Renal cortical epithelial cell (primary cell): Measurements from ENCODE around the gene OR8D4. TPM values are rescaled to one million over a fixed set of nuclear protein-coding genes. Genes with fewer than 3 reads are reported as not detected.
"Not testable (repeated sequence)": the region's sequence is repeated elsewhere in the genome, so short reads cannot be mapped to it uniquely, and the experiment has no call there.

ENCODE experiments used
- DNase-seq: peaks from one replicate; pipeline ENCODE4 v3.0.0-alpha.2; 2011; ENCODE audit warnings: low read depth
- total RNA-seq: library from RNA; depleted of rRNA; stranded (reverse); fragments of >200 nt; gene quantifications from 2 replicates; pipeline ENCODE4 v1.2.3, GENCODE V29; 2014

OR8D4 gene
- not detected in 2 replicates for total RNA-seq

DNA sequence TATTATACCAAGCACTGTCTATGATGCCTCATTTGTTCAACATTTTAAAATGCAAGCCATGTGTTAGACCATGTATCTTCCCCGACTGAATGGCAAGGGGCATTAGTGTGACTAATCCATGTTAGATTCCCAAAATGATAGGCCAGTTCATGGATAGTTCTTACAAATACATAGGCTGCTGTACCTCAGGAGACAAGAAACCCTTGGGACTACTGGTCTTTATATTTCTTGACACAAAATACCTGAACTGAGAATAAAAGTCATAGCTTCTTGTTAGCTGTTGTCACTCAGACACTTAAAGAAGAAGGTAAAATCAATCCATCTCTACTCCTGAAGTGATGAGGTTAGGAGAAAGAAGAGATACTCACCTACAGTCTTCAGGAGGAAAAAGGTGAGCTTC is at the start of gene OR8D4:
TSS of gene OR8D4 (plus strand) at position 301 of the 400 bp plus-strand sequence. CDS start 4,265 bp downstream, outside the sequence.
- DNase-seq, result no peak

DNA sequence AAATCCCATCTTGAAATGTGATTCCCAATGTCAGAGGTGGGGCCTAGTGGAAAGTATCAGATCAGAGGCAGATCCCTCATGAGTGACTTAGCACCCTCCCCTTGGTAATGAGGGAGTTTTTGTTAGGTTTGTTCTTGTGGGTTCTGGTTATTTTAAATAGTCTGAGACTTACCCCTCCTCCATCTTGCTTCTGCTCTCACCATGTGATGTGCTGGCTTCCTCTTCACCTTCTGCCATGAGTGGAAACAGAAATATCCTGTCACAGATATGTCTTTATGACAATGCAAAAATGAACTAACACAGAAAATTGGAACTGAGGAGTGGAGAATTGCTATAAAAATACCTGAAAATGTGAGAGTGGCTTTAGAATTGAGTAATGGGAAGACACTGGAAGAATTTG is 49.6 kb upstream of the OR8D4 start:
- DNase-seq, result no peak

DNA sequence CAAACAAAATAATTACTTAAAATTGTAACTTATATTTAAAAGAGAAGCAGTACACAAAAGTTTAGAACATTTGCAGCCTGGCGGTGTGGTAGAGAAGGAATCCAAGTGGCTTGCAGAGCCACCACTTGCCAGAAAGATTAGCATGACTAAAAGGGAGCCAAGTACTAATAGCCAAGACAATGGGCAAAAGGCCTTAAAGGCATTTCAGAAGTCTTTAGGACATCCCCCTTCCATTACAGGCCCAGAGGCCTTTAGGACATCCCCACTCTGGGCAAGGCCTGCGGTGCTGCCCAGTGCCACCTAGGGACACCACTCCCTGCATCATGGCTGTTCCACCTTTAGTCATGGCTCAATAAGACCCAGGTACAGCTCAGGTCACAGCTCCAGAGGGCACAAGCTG is 48.9 kb upstream of the OR8D4 start:
- no peak for DNase-seq

DNA sequence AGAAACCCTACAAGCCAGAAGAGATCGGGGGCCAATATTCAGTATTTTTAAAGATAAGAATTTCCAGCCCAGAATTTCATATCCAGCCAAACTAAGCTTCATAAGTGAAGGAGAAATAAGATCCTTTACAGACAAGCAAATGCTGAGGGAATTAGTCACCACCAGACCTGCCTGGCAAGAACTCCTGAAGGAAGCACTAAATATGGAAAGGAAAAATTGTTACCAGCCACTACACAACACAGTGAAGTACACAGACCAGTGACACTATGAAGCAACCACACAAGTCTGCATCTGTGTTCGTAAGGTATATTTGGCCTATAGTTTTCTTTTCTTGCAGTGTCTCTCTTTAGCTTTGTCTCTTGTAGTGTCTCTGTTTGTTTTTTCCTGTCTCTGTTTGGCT is 45.5 kb upstream of the OR8D4 start:
- no peak for DNase-seq

DNA sequence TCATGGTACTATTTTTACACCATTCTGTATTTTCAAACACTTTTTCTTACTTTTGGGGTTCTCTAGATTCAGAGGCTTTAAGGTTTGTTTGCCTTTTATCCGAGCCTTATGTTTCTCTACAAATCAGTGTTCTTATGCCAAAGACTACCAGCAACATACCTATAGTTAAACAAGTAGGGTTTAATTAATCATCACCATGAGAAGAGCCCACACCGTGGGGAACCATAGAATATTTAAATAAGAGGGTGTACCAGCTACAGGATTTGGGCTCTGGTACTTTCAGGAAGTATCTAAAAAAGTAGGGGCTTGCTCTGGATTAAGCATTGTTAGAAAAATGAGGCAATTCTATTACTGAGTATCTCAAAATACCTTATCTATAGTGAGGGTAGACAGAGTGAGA is 42.2 kb upstream of the OR8D4 start:
- no peak for DNase-seq

DNA sequence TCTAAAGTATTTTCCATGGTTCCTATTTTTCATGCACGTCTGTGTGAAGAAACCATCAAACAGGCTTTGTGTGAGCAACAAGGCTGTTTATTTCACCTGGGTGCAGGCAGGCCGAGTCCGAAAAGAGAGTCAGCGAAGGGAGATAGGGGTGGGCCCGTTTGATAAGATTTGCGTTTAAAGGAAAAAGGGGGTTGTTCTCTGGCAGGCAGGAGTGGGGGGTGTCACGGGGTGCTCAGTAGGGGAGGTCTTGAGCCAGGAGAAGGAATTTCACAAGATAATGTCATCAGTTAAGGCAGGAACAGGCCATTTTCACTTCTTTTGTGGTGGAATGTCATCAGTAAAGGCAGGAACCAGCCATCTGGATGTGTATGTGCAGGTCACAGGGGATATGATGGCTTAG is 36.7 kb upstream of the OR8D4 start:
- not testable (repeated sequence) for DNase-seq

DNA sequence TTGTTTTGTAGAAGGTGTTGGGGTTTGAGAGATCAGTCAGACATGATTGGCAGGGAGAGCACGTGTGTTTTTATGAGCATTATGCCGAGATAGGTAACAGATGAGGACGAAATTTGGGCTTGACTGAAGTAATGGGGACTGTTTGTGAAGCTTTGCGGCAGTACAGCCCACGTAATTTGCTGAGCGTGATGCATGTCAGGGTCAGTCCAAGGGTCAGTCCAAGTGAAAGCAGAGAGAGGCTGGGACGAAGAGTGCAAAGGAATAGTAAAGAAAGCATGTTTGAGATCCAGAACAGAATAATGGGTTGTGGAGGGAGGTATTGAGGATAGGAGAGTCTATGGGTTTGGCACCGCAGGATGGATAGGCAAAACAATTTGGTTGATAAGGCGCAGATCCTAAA is 34.2 kb upstream of the OR8D4 start:
- not testable (repeated sequence) for DNase-seq

DNA sequence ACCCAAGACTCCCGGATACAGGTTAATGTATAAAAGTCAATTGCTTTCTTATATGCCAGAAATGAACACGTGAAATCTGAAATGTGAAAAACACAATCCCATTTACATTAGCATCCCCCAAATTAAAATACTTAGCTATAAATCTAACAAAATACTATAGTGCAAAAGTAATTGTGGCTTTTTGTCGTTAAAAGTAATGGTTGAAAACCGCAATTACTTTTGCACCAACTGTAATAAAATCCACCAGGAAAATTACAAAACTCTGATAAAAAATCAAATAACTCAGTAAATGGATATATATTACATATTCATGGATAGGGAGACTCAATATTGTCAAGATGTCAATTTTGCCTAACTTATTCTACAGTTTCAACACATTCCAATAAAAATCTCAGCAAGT is 21.1 kb upstream of the OR8D4 start:
- no peak for DNase-seq

DNA sequence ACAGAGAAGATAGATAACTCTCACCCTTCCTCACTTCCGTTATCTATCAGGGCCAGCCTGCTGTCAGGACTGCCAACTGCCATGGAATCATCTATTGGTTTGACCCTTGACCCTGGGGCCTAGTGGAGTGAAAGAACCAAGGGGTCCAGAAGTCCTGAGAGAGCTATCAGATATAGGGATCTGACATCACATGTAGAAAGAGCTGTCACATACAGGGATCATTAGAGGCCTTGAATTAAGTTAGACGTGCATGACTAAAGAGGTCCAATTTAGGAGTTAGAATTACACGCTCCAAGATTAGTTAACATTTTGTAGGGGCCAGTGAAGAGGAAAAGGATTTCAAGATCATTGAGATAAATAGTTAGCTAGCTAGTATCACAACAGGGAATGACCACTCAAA is 16.4 kb upstream of the OR8D4 start, which contains the start of gene TMEM225:
TSS of gene TMEM225 (minus strand) at position 101 of the 400 bp plus-strand sequence. CDS start 245 bp downstream, outside the sequence.
- DNase-seq, result no peak

DNA sequence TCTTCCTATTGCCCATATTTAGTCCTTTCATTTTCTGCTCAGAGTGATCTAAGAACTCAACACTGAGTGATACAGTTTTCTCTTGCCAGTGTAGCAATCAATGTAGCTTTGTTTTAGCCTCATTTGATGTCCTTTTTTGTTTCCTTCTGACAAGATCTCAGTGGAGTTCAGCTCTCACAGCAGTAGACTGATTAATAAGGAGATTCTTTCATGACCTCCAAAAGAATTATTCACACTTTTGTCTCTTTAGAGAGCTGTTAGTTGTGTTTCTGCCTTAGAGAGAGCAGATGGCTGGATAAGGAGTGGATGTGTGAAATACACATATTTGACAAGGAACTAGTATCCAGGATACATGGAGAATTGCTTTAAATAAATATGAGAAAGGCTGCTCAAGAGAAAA is 9.9 kb upstream of the OR8D4 start:
- no peak for DNase-seq

DNA sequence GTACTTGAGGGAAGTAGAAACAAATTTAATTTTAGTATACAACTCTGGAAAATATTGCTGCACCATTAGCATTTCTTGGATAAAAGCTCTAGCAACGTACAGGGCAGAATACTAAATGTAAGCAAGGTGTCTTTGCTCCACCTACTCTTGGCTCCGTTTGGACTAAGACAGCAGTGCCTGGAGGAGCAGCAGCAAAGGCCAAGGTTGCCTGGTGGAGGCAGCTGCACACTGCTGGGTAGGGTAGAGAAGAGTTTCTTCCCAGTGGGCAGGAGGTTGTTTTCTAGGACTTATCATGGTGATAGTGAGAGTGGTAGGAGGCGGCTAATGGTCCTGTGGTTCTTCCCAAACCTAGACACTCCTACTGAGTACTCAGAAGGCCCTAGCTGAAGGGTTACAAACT is 2.2 kb upstream of the OR8D4 start:
- DNase-seq, result no peak

DNA sequence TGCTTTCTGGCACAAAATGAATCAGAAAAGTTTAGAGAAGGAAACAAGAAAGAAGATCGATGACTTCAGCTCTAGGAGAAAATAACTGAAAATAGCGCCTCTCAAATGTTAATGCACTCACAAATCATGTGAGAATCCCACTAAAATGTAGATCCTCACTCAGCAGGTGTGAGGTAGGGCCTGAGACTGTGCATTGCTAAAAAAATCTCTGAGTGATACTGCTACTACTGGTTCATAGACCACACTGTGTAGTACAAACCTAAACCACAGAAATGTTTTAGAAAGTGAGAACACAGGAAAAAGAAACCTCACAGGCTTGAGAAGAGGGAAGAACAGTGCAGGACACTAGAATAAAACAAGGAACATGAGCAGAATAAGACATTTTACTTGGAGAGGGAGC is 2.0 kb downstream of the OR8D4 start:
- no peak for DNase-seq

DNA sequence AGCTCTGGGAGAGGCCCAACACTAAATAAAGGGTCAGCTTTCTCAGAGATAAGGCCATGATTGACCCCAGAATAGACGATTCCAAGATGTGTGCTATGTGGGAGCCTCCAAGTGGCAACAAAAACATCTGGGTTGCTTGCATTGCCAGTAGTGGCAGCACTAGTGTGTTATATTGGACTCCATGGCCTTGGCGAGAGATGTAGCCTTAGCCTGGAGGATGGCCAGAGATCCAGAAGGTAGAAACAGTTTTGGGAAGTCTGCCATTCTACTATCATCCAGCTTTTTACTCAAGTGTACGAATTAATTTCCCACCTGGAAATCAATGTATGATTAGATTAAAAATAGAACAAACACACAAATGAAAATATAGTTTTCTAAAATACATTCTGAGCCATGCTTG is 3.0 kb downstream of the OR8D4 start:
- DNase-seq, result no peak

DNA sequence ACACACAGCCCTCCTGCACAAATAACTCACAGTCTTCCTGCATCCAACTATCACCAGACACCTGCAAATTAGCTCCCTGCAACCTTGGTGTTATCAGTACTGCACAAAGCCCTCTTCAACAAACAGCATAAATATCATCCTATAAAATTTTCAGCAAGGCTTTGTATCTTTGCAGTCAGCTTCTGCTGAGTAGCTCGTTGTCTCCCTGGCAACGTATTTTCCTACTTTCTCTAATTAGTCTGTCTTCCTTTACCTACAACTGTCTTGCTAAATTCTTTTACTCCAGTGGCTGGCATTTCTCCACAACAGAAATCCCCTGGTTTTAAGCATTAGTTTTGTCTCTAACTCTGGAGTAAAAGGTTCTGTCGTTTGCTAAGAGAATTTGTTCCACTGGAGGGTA is 3.9 kb downstream of the OR8D4 start:
- DNase-seq, result no peak

DNA sequence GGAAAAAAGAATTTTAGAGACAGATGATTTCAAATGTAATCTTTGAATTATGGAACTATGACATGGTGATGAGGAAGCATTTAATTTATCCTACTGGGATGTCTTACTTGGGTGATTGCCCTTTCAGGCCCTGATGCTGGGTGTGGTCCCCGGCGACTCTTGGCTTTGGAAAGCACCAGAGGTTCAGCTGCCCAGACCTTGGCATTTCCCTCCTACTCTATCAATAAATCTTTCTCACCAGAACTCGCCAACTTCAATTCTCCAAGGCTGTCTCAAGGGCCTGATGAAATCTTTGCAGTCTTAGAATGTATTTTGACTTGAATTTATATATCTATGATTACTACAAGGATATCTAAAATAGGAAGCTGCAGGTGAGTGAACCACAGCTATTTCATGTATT is 19.0 kb downstream of the OR8D4 start:
- DNase-seq, result no peak

DNA sequence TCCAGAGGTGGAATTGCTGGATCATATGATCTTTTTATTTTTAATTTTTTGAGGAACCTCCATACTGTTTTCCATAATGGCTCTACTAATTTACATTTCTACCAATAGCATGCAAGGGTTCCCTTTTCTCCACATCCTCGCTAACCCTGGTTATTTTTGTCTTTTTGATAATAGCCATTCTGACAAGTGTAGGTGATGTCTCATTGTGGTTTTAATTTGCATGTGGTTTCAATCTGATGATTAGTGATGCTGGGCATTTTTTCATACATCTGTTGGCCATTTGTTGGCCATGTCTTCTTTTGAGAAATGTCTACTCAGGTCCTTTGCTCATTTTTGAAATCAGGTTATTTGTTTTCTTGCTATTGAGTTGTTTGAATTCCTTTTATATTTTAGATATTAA is 22.1 kb downstream of the OR8D4 start:
- DNase-seq, result no peak

DNA sequence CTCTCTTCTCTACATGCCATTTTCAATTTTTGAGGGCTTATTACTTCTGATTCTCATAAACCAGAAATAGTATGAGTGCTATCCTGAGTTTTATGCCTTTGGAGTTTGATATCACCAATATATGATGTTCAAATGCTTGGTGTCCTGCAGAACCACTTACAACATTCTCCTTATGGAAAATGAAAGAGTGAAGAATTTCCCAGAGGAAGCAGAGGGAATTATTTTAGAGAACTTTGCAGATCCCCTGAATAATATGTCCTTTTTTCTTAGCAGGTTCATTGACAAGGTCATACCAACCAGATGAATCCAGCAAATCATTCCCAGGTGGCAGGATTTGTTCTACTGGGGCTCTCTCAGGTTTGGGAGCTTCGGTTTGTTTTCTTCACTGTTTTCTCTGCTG is 37.4 kb downstream of the OR8D4 start, which contains the start of gene OR4D5:
TSS of gene OR4D5 (plus strand) at position 301 of the 400 bp plus-strand sequence. CDS start at position 301, 0 bp downstream.
- DNase-seq, result no peak

DNA sequence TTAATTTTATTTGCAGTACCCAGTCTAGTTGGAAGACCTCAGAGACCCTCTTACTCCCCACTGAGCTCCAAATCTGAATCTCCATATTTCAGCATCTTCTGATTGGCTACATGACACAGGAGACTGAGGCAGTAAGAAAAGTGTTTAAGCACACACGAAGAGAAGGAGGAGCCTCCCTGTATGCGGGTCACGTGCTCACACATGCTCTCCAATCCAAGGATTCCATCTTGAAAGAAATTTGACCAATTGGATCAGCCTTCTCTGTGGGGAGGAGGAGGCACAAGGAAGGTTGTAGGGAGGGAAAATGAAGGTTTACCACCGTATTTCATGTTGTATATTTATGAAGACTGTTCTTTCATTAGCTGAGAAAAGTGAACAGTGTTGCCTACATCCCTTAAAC is 40.4 kb downstream of the OR8D4 start:
- no peak for DNase-seq

DNA sequence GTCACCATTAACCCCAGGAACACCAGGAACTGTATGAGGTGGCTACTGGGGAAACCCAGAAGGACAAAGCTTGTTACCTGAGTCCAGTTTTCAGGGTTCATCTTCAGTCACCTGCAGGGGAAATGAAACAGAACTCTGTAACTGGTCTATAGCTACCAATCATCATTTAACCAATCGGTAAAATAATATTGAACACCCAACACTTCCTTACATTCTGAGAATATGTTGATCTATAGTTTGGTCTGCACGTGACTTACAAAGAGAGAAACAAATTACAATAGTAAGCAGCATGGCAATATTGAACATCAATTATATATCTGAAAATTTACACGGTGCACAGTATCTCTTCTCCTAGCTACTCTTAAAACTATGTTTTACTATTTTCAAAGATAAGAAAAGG is 41.8 kb downstream of the OR8D4 start, which contains the start of gene OR6T1:
TSS of gene OR6T1 (minus strand) at position 101 of the 400 bp plus-strand sequence. CDS start at position 101, 0 bp downstream.
- no peak for DNase-seq

DNA sequence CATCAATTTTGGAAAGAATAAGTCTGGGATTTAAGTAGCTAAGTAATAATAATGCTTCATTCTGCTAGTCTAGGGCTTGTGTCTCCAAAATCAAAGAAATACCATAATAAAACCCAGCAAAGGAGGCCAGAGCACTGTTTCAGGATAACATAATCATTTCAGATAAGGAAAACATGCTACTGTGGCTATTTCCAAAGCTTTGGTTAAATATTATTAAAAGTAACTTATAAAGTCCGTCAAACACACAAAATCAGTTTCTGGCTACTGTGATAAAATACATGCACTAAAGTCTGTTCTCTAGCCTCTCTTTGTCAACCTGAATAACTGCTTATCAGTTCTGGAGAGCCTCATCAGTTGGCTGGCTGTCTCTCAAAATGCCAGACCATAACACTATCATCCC is 43.2 kb downstream of the OR8D4 start:
- DNase-seq, result no peak

DNA sequence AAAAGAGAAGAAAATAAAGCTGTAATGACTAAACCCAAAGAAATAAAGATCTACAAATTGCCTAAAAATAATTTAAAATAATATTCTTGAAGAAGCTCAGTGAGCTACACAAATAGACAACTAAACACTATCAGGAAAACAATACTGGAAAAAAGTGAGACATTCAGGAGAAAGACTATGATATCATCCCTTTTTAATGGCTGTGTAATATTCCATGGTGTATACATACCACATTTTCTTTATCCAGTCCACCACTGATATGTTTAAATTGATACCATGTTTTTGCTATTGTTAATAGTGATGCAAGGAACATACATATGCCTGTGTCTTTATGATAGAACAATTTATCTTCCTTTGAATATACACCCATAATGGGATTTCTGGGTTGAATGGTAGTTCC is 54.8 kb downstream of the OR8D4 start:
- DNase-seq, result no peak
